Neural progenitor cell (in vitro differentiated cells): ENCODE results near the gene ZNF48. TPM values are rescaled to one million over a fixed set of nuclear protein-coding genes. Genes with fewer than 3 reads are reported as not detected.

Experiments used
- DNase-seq: peaks from one replicate; pipeline ENCODE4 v3.0.0-alpha.2; 2016; ENCODE audit warnings: low spot score
- H2AFZ ChIP-seq: fragments of 200-600 bp; sonication (generic); replicated peaks from 2 replicates; pipeline ENCODE4 v1.6.1; 2016; ENCODE audit warnings: antibody characterized with exemption
- H3F3A ChIP-seq: fragments of 200-600 bp; sonication (generic); 2 replicates; pipeline ENCODE4 v1.6.1; 2016; ENCODE audit warnings: antibody characterized with exemption, low read depth
- H3K27ac ChIP-seq: fragments of 200-600 bp; sonication (generic); 2 replicates; pipeline ENCODE4 v1.5.1; 2016; ENCODE audit warnings: mild to moderate bottlenecking
- H3K27me3 ChIP-seq: fragments of 200-600 bp; sonication (generic); 2 replicates; pipeline ENCODE4 v1.6.1; 2016; ENCODE audit warnings: mild to moderate bottlenecking, moderate library complexity
- H3K36me3 ChIP-seq: fragments of 200-600 bp; sonication (generic); 2 replicates; pipeline ENCODE4 v1.5.1; 2016
- H3K4me1 ChIP-seq: fragments of 200-600 bp; sonication (generic); 2 replicates; pipeline ENCODE4 v1.6.1; 2016; ENCODE audit warnings: mixed run types
- H3K4me2 ChIP-seq: fragments of 200-600 bp; sonication (generic); 2 replicates; pipeline ENCODE4 v1.6.1; 2016
- H3K4me3 ChIP-seq: fragments of 200-600 bp; sonication (generic); 2 replicates; pipeline ENCODE4 v1.5.1; 2016
- H3K79me2 ChIP-seq: fragments of 200-600 bp; sonication (generic); 2 replicates; pipeline ENCODE4 v1.6.1; 2016; ENCODE audit warnings: low read depth
- H3K9ac ChIP-seq: fragments of 200-600 bp; sonication (generic); 2 replicates; pipeline ENCODE4 v1.6.1; 2016
- H3K9me3 ChIP-seq: fragments of 200-600 bp; sonication (generic); 2 replicates; pipeline ENCODE4 v1.5.1; 2016; ENCODE audit warnings: low read depth
- H4K20me1 ChIP-seq: fragments of 200-600 bp; sonication (generic); 2 replicates; pipeline ENCODE4 v1.6.1; 2016; ENCODE audit warnings: low read depth
- H3K27ac Mint-ChIP-seq: 3 replicates; pipeline ENCODE4 v1.8.0; 2021; ENCODE audit warnings: mixed read lengths
- H3K27me3 Mint-ChIP-seq: 2 replicates; pipeline ENCODE4 v1.8.0; 2022; ENCODE audit warnings: low read depth, mild to moderate bottlenecking, inconsistent platforms, moderate library complexity, mixed read lengths; ENCODE audit not compliant: insufficient read depth
- H3K36me3 Mint-ChIP-seq: 3 replicates; pipeline ENCODE4 v1.8.0; 2021; ENCODE audit warnings: mixed read lengths
- H3K4me1 Mint-ChIP-seq: 3 replicates; pipeline ENCODE4 v1.8.0; 2021; ENCODE audit warnings: mixed read lengths
- H3K4me3 Mint-ChIP-seq: 3 replicates; pipeline ENCODE4 v1.8.0; 2021; ENCODE audit warnings: mild to moderate bottlenecking, moderate library complexity, mixed read lengths
- H3K9me3 Mint-ChIP-seq: 3 replicates; pipeline ENCODE4 v1.8.0; 2020; ENCODE audit warnings: mixed read lengths
- CTCF ChIP-seq: fragments of 200-600 bp; sonication (generic); IDR thresholded peaks from 2 replicates; pipeline ENCODE4 v1.5.1; 2017; ENCODE audit warnings: antibody characterized with exemption, mild to moderate bottlenecking
- EZH2 ChIP-seq: fragments of 200-600 bp; sonication (generic); IDR thresholded peaks from 2 replicates; pipeline ENCODE4 v1.6.1; 2017; ENCODE audit warnings: antibody characterized with exemption, mild to moderate bottlenecking, moderate library complexity
- EZH2phosphoT487 ChIP-seq: fragments of 200-600 bp; sonication (generic); IDR thresholded peaks from 2 replicates; pipeline ENCODE4 v1.6.1; 2017; ENCODE audit warnings: antibody characterized with exemption
- total RNA-seq: library from RNA; depleted of rRNA; stranded (reverse); fragments of >200 nt; gene quantifications from 2 replicates; pipeline ENCODE4 v1.2.3, GENCODE V29; 2015; ENCODE audit warnings: low replicate concordance

ZNF48 gene
- total RNA-seq, 1 donor from 2014 or later = 39.3 TPM

- peaks cover 48% of the 10 kb centered on the region for H3K79me2 ChIP-seq
- no peak for TF ChIP-seq EZH2
- no peak for TF ChIP-seq EZH2phosphoT487
- no peak for TF ChIP-seq CTCF
- peaks cover 35% of the 10 kb centered on the region for H4K20me1 ChIP-seq
- peak overlapping the region; percentile 82 for H3K4me3 Mint-ChIP-seq
- peak overlapping the region; percentile 92 for H2AFZ ChIP-seq
- DNase-seq = peak; percentile 56
- H3K9ac ChIP-seq = peak overlapping the region; percentile 86
- peaks cover 40% of the 10 kb centered on the region for H3F3A ChIP-seq
- H3K27me3 Mint-ChIP-seq = peaks cover 8% of the 10 kb centered on the region
- H3K27ac Mint-ChIP-seq = no peak overlapping the region
- H3K4me3 ChIP-seq = peak overlapping the region; percentile 98
- no peaks in the 10 kb centered on the region for H3K27me3 ChIP-seq
- H3K4me2 ChIP-seq = peak overlapping the region; percentile 95
- no peaks in the 10 kb centered on the region for H3K9me3 ChIP-seq
- peaks cover 26% of the 10 kb centered on the region for H3K4me1 Mint-ChIP-seq
- peaks cover 8% of the 10 kb centered on the region for H3K36me3 Mint-ChIP-seq
- no peaks in the 10 kb centered on the region for H3K9me3 Mint-ChIP-seq
- peaks cover 14% of the 10 kb centered on the region for H3K4me1 ChIP-seq
- peak overlapping the region; percentile 65 for H3K27ac ChIP-seq
- no peaks in the 10 kb centered on the region for H3K36me3 ChIP-seq
These were observed 12.7 kb downstream of the ZNF48 start for GRCh38 chr16:30407804-30408534.

- H3K9ac ChIP-seq = no peak overlapping the region
- peaks cover 44% of the 10 kb centered on the region for H3F3A ChIP-seq
- no peaks in the 10 kb centered on the region for H3K36me3 ChIP-seq
- TF ChIP-seq CTCF = peak; percentile 89
- TF ChIP-seq EZH2phosphoT487 = no peak
- peak overlapping the region; percentile 63 for H3K4me3 Mint-ChIP-seq
- peaks cover 48% of the 10 kb centered on the region for H3K79me2 ChIP-seq
- no peaks in the 10 kb centered on the region for H3K9me3 Mint-ChIP-seq
- peaks cover 9% of the 10 kb centered on the region for H3K27me3 Mint-ChIP-seq
- peak; percentile 92 for DNase-seq
- peaks cover 26% of the 10 kb centered on the region for H3K4me1 Mint-ChIP-seq
- peak overlapping the region; percentile 95 for H3K4me2 ChIP-seq
- peaks cover 14% of the 10 kb centered on the region for H3K36me3 Mint-ChIP-seq
- no peaks in the 10 kb centered on the region for H3K27me3 ChIP-seq
- no peak overlapping the region for H3K4me3 ChIP-seq
- H3K9me3 ChIP-seq = no peaks in the 10 kb centered on the region
- no peak overlapping the region for H3K27ac Mint-ChIP-seq
- peaks cover 14% of the 10 kb centered on the region for H3K4me1 ChIP-seq
- peaks cover 35% of the 10 kb centered on the region for H4K20me1 ChIP-seq
- no peak overlapping the region for H2AFZ ChIP-seq
- no peak overlapping the region for H3K27ac ChIP-seq
These were observed 14.2 kb downstream of the ZNF48 start for GRCh38 chr16:30409125-30410060.

DNA sequence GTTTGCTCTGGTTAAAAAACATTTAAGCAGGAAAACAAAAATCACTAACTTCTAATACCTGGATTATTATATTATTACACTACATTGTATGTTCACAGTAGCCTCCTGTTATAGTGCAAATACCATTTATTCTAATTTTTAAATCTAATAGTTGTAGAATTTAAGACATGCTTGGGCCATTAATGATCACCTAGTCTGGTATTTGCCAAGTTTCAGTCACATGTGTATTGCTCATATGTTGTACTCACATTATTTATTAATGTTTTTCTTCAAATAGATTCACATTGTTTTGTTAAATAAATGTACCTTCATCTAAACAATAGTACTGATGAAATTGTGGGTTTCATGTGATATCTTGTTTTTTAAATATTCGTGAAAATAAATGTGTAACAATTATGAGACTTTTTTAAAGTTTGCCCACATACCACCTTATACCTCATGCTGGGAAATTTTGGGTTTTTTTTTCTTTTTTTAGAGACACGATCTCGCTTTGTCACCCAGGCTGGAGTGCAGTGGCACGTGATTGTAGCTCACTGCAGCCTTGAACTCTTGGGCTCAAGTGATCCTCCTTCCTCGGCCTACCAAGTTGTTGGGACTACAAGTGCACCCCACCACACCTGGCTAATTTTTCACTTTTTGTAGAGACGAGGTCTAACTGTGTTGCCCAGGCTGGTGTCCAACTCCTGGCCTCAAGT, 18.0 kb downstream of the ZNF48 start:
- Histone ChIP-seq H3K4me1 (peaks cover 12% of the 10 kb centered on the region), H3K9ac (no peak overlapping the region)
- no peak for TF ChIP-seq EZH2
- no peak for TF ChIP-seq CTCF
- TF ChIP-seq EZH2phosphoT487 = no peak

More for the DNA sequence above, 18.0 kb downstream of the ZNF48 start:
- Histone ChIP-seq H3K27me3 (no peaks in the 10 kb centered on the region), H3K9me3 (no peaks in the 10 kb centered on the region), H2AFZ (no peak overlapping the region), H3F3A (peaks cover 56% of the 10 kb centered on the region), H3K36me3 (no peaks in the 10 kb centered on the region), H3K79me2 (peaks cover 40% of the 10 kb centered on the region), H3K27ac (no peak overlapping the region), H3K4me3 (no peak overlapping the region), H4K20me1 (peaks cover 55% of the 10 kb centered on the region), H3K4me2 (no peak overlapping the region)
- peaks cover 24% of the 10 kb centered on the region for H3K4me1 Mint-ChIP-seq
- H3K9me3 Mint-ChIP-seq = no peaks in the 10 kb centered on the region
- H3K27ac Mint-ChIP-seq = no peak overlapping the region
- peaks cover 25% of the 10 kb centered on the region for H3K36me3 Mint-ChIP-seq
- DNase-seq = no peak
- H3K4me3 Mint-ChIP-seq = no peak overlapping the region
- peaks cover 9% of the 10 kb centered on the region for H3K27me3 Mint-ChIP-seq
